ENCODE data around the gene KDM2A.

DNA sequence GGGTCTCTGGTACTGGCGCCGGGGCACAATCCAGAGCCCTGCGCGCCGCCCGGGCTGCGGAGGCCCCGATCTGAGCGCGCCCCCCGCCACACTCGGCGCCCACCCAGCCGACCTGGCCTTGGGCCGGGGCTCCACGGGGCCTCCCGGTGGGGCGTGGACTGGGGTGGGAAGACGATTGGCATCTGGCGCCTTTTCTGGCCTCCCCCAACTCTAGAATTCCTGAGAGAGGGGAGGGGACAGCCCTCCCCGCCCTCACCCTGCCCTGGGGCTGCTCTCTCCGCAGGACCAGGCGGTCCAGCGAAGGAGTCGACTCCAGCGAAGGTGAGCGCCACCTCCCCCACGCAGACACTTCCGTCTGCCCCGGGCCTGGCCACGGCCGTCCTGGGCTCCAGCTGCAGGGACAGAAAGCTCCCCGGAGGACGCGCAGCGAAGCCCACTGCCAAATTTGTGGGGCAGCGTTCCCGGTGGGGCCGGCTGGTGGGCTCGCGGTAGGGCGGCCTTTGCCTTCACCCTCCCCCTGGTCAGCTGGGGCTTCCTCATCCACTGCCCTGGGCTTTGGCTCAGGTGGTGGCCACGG lies 184.9 kb downstream of the KDM2A start:
- TF ChIP-seq, protein P1, sequence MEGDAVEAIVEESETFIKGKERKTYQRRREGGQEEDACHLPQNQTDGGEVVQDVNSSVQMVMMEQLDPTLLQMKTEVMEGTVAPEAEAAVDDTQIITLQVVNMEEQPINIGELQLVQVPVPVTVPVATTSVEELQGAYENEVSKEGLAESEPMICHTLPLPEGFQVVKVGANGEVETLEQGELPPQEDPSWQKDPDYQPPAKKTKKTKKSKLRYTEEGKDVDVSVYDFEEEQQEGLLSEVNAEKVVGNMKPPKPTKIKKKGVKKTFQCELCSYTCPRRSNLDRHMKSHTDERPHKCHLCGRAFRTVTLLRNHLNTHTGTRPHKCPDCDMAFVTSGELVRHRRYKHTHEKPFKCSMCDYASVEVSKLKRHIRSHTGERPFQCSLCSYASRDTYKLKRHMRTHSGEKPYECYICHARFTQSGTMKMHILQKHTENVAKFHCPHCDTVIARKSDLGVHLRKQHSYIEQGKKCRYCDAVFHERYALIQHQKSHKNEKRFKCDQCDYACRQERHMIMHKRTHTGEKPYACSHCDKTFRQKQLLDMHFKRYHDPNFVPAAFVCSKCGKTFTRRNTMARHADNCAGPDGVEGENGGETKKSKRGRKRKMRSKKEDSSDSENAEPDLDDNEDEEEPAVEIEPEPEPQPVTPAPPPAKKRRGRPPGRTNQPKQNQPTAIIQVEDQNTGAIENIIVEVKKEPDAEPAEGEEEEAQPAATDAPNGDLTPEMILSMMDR (IDR thresholded peaks at IDR 0.05), result no peak
- no peak for TF ChIP-seq EZH2 (IDR thresholded peaks at IDR 0.05; ENCODE audit: borderline replicate concordance, insufficient read depth, low read depth, low read length, poor library complexity, severe bottlenecking)

Measured in B cell (primary cell).